Uterus (tissue), 2 donors: ENCODE data around the gene NPM3.

Experiments
- CTCF ChIP-seq, 4 experiments: fragments of 200-600 bp in 2 of 4; fragments of 450-650 bp in 2 of 4; sonication (generic) in 2 of 4; IDR thresholded peaks; one replicate each; pipeline ENCODE4 v1.5.1; 2016 to 2019; ENCODE audit warnings: antibody characterized with exemption in 4 of 4, mild to moderate bottlenecking in 2 of 4, moderate library complexity in 1 of 4
- POLR2A ChIP-seq, 2 donors: fragments of 450-650 bp; IDR thresholded peaks; one replicate each; pipeline ENCODE4 v1.6.1; 2016; ENCODE audit warnings: antibody characterized with exemption in 2 of 2, mild to moderate bottlenecking in 1 of 2, moderate library complexity in 1 of 2

GRCh38 chr10:101830322-101831168, 47.3 kb upstream of the NPM3 start:
- peak in 1 of 2 donors; percentile 17 for TF ChIP-seq POLR2A (IDR thresholded peaks at IDR 0.05)
- no peak for TF ChIP-seq CTCF (IDR thresholded peaks at IDR 0.05)
